Neuronal stem cell (in vitro differentiated cells): ENCODE measurements around the gene ATP11A.

Source experiments
- DNase-seq: peaks from one replicate; pipeline ENCODE4 v3.0.0-alpha.2; 2013; ENCODE audit warnings: low spot score
- H2AFZ ChIP-seq: one replicate; pipeline ENCODE4 v1.6.1; 2013; ENCODE audit warnings: mild to moderate bottlenecking, low read length, inconsistent platforms
- H2AK5ac ChIP-seq: 2 replicates; pipeline ENCODE4 v1.6.1; 2013; ENCODE audit warnings: low read depth, mild to moderate bottlenecking, inconsistent platforms, low read length, moderate library complexity, mixed read lengths
- H2BK120ac ChIP-seq: 2 replicates; pipeline ENCODE4 v1.6.1; 2013; ENCODE audit warnings: low read depth, mild to moderate bottlenecking, inconsistent platforms, low read length, moderate library complexity, mixed read lengths
- H2BK12ac ChIP-seq: one replicate; pipeline ENCODE4 v1.6.1; 2013; ENCODE audit warnings: low read length, inconsistent platforms
- H2BK15ac ChIP-seq: 2 replicates; pipeline ENCODE4 v1.6.1; 2013; ENCODE audit warnings: mild to moderate bottlenecking, low read length, inconsistent platforms, mixed read lengths
- H2BK5ac ChIP-seq: one replicate; pipeline ENCODE4 v1.6.1; 2013; ENCODE audit warnings: inconsistent platforms, mild to moderate bottlenecking, low read length, moderate library complexity
- H3K14ac ChIP-seq: one replicate; pipeline ENCODE4 v1.6.1; 2013; ENCODE audit warnings: low read length, inconsistent platforms
- H3K18ac ChIP-seq: 2 replicates; pipeline ENCODE4 v1.6.1; 2013; ENCODE audit warnings: low read length, inconsistent platforms
- H3K23ac ChIP-seq: 2 replicates; pipeline ENCODE4 v1.6.1; 2013; ENCODE audit warnings: low read depth, mild to moderate bottlenecking, mixed read lengths, low read length, inconsistent platforms; ENCODE audit not compliant: poor library complexity
- H3K27ac ChIP-seq: replicated peaks from 3 replicates; pipeline ENCODE4 v1.5.1; 2013; ENCODE audit warnings: low read length, inconsistent platforms
- H3K27me3 ChIP-seq, 3 experiments: 2 replicates each; pipeline ENCODE4 v1.6.1; 2013; ENCODE audit warnings: low read length in 3 of 3, mild to moderate bottlenecking in 2 of 3, inconsistent platforms in 1 of 3, low read depth in 1 of 3, mixed read lengths in 1 of 3, moderate library complexity in 1 of 3; ENCODE audit not compliant: control insufficient read depth in 3 of 3, insufficient read depth in 3 of 3
- H3K36me3 ChIP-seq, 2 donors: replicated peaks in 1 of 2; 2 replicates each; pipeline ENCODE4 v1.6.1; 2013; ENCODE audit warnings: low read length in 2 of 2; ENCODE audit not compliant: control insufficient read depth in 2 of 2, insufficient read depth in 2 of 2
- H3K4ac ChIP-seq: 2 replicates; pipeline ENCODE4 v1.6.1; 2013; ENCODE audit warnings: inconsistent platforms, mild to moderate bottlenecking, low read length, moderate library complexity
- H3K4me1 ChIP-seq, 2 donors: 1 replicate in 1 of 2; 2 replicates in 1 of 2; pipeline ENCODE4 v1.6.1; 2013; ENCODE audit warnings: low read length in 2 of 2, low read depth in 1 of 2; ENCODE audit not compliant: control insufficient read depth in 2 of 2, insufficient read depth in 1 of 2
- H3K4me2 ChIP-seq: one replicate; pipeline ENCODE4 v1.6.1; 2013; ENCODE audit warnings: mild to moderate bottlenecking, low read length, inconsistent platforms; ENCODE audit not compliant: insufficient read depth, poor library complexity, severe bottlenecking
- H3K4me3 ChIP-seq, 2 donors: 2 replicates each; pipeline ENCODE4 v1.5.1; 2013; ENCODE audit warnings: low read length in 2 of 2, mild to moderate bottlenecking in 2 of 2, inconsistent platforms in 1 of 2, moderate library complexity in 1 of 2
- H3K79me1 ChIP-seq: one replicate; pipeline ENCODE4 v1.6.1; 2013; ENCODE audit warnings: low read depth, mild to moderate bottlenecking, inconsistent platforms, low read length, moderate library complexity
- H3K9ac ChIP-seq: one replicate; pipeline ENCODE4 v1.6.1; 2013; ENCODE audit warnings: mild to moderate bottlenecking, low read depth, low read length, inconsistent platforms; ENCODE audit not compliant: poor library complexity
- H3K9me3 ChIP-seq, 2 donors: replicated peaks in 1 of 2; 2 replicates each; pipeline versions ENCODE3 to v1.6.1; 2013; ENCODE audit warnings: low read length in 2 of 2, mild to moderate bottlenecking in 2 of 2, inconsistent platforms in 1 of 2, low read depth in 1 of 2, mixed read lengths in 1 of 2, moderate library complexity in 1 of 2; ENCODE audit not compliant: control insufficient read depth in 2 of 2, insufficient read depth in 1 of 2
- H4K8ac ChIP-seq: one replicate; pipeline ENCODE4 v1.6.1; 2013; ENCODE audit warnings: low read depth, mild to moderate bottlenecking, inconsistent platforms, low read length, moderate library complexity
- H4K91ac ChIP-seq: one replicate; pipeline ENCODE4 v1.6.1; 2013; ENCODE audit warnings: low read length, low read depth, mild to moderate bottlenecking, inconsistent platforms; ENCODE audit not compliant: poor library complexity
- WGBS, 2 donors: extraction: QIAGEN DNeasy Blood & Tissue Kit; methylation state at CpG; one replicate each; pipeline ENCODE4 v1.1.7; 2013; ENCODE audit warnings: missing lambda C conversion rate in 2 of 2, mixed read lengths in 1 of 2; ENCODE audit not compliant: insufficient read length in 2 of 2, insufficient replicate concordance in 1 of 2; ENCODE audit errors: extremely low coverage in 2 of 2; 5-methylcytosine and 5-hydroxymethylcytosine counted together

Gene ATP11A

DNA sequence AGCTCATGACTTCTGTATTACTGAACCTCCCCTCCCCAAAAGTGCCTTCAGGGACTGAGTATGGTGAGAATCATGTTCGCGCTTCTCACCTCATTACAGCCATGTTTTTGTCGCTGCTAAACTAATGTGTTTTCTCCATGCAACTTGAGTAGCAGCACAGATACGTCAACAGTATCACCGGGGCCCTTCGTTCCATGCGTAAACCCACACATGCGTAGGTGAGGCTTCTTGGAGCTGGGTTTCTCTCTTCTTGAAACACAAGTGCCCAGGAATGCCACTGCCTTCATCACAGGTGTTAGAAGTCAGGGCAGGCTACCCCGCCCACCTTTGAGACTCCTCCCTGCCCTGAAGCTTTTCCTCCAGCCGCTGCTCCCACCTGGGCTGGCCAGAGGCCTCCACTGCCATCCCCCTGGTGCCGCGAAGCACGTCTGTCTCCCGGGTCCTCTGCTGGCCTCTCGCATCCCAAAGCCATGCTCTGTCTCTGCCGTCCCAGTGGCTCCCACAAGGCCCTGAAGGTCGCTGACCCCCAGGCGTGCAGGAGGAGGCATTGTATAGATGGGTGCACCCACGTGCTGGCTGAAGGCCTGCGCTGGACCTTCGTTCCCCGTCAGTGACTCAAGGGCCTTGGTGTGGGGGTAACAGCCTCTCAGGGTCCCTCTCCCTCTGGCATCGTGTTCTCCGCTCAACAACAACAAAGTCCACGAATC lies 143.9 kb downstream of the ATP11A start:
- no peak overlapping the region for H2AK5ac ChIP-seq
- no peak overlapping the region for H4K91ac ChIP-seq
- no peaks in the 10 kb centered on the region for H3K4me1 ChIP-seq
- H3K18ac ChIP-seq: no peak overlapping the region
- no peaks in the 10 kb centered on the region for H3K79me1 ChIP-seq
- no peak overlapping the region for H2BK120ac ChIP-seq
- H4K8ac ChIP-seq: no peak overlapping the region
- no peak overlapping the region for H3K27ac ChIP-seq
- H3K9ac ChIP-seq: no peak overlapping the region
- no peak overlapping the region for H3K4me3 ChIP-seq
- H3K23ac ChIP-seq: no peak overlapping the region
- H3K9me3 ChIP-seq: peaks cover 0 to 8% of the 10 kb centered on the region in 2 donors
- H2BK5ac ChIP-seq: no peak overlapping the region
- peak overlapping the region; percentile 10 for H3K14ac ChIP-seq
- no peak overlapping the region for H2BK15ac ChIP-seq
- WGBS, 2 donors: no CpG with 5 or more reads among the region's 25 CpGs
- H2BK12ac ChIP-seq: no peak overlapping the region
- H3K4me2 ChIP-seq: no peak overlapping the region
- DNase-seq: no peak
- H3K27me3 ChIP-seq: no peaks in the 10 kb centered on the region
- H3K4ac ChIP-seq: no peak overlapping the region
- H3K36me3 ChIP-seq: peaks cover 65 to 67% of the 10 kb centered on the region in 2 donors
- H2AFZ ChIP-seq: no peak overlapping the region

- Histone ChIP-seq H2AFZ (no peak overlapping the region), H3K23ac (no peak overlapping the region), H3K14ac (no peak overlapping the region), H3K4me3 (no peak overlapping the region), H3K18ac (no peak overlapping the region), H3K4me2 (no peak overlapping the region), H2BK12ac (no peak overlapping the region), H3K79me1 (no peaks in the 10 kb centered on the region), H2BK5ac (no peak overlapping the region), H4K91ac (no peak overlapping the region), H3K27ac (no peak overlapping the region), H2BK15ac (no peak overlapping the region), H3K27me3 (no peaks in the 10 kb centered on the region), H3K9ac (no peak overlapping the region), H3K4me1 (no peaks in the 10 kb centered on the region), H3K36me3 (peaks cover 67% of the 10 kb centered on the region in 2 donors), H3K9me3 (peaks cover 0 to 8% of the 10 kb centered on the region in 2 donors), H3K4ac (no peak overlapping the region), H2AK5ac (no peak overlapping the region), H2BK120ac (no peak overlapping the region), H4K8ac (no peak overlapping the region)
- WGBS, 2 donors: no CpG with 5 or more reads among the region's 16 CpGs
- DNase-seq: no peak
Measured at GRCh38 chr13:112835344-112835743, 145.5 kb downstream of the ATP11A start.

- H3K4me2 ChIP-seq: no peak overlapping the region
- no peak overlapping the region for H2BK12ac ChIP-seq
- WGBS, 2 donors: no CpG with 5 or more reads among the region's 10 CpGs
- H3K18ac ChIP-seq: no peak overlapping the region
- no peak overlapping the region for H2BK5ac ChIP-seq
- no peak overlapping the region for H2BK15ac ChIP-seq
- DNase-seq: no peak
- no peak overlapping the region for H4K8ac ChIP-seq
- H3K4me3 ChIP-seq: no peak overlapping the region
- no peak overlapping the region for H3K14ac ChIP-seq
- H2AK5ac ChIP-seq: no peak overlapping the region
- peaks cover 0 to 8% of the 10 kb centered on the region in 2 donors for H3K9me3 ChIP-seq
- peaks cover 66 to 69% of the 10 kb centered on the region in 2 donors for H3K36me3 ChIP-seq
- H3K79me1 ChIP-seq: no peaks in the 10 kb centered on the region
- no peak overlapping the region for H2AFZ ChIP-seq
- no peak overlapping the region for H3K27ac ChIP-seq
- H3K4me1 ChIP-seq: no peaks in the 10 kb centered on the region
- H3K9ac ChIP-seq: peak overlapping the region; percentile 31
- H3K23ac ChIP-seq: no peak overlapping the region
- H4K91ac ChIP-seq: no peak overlapping the region
- no peak overlapping the region for H2BK120ac ChIP-seq
- no peaks in the 10 kb centered on the region for H3K27me3 ChIP-seq
- H3K4ac ChIP-seq: no peak overlapping the region
Measured at GRCh38 chr13:112835796-112836195, 146.0 kb downstream of the ATP11A start.

DNA sequence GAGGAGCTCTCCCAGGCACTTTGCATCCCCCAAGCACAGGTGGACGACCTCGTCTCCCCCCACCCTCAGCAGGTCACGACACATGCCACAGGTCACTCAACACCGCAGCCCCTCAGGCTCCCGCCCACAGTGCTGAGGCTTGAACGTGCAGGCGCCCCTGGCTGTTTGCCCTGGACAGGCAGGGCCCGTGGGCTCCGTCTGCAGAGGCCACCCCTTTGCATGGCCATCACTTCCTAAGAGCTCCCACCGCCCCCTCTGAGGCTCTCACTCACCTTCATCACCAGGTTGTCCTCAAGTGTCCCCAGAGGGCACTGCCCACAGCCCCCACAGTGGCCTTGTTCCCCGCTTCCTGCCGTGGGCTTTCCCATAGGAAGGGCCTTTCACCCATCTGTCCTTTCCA lies 147.1 kb downstream of the ATP11A start:
- no peak overlapping the region for H3K4me2 ChIP-seq
- no peaks in the 10 kb centered on the region for H3K79me1 ChIP-seq
- H3K14ac ChIP-seq: peak overlapping the region; percentile 39
- H2BK15ac ChIP-seq: no peak overlapping the region
- peaks cover 55 to 59% of the 10 kb centered on the region in 2 donors for H3K36me3 ChIP-seq
- no peak overlapping the region for H3K4me3 ChIP-seq
- no peak overlapping the region for H3K27ac ChIP-seq
- H3K23ac ChIP-seq: no peak overlapping the region
- H3K4me1 ChIP-seq: peaks cover 0 to 4% of the 10 kb centered on the region in 2 donors
- no peak overlapping the region for H2AFZ ChIP-seq
- no CpG with 5 or more reads among the region's 12 CpGs for WGBS, 2 donors
- H2BK5ac ChIP-seq: no peak overlapping the region
- no peak overlapping the region for H3K9ac ChIP-seq
- no peak overlapping the region for H2BK12ac ChIP-seq
- peak overlapping the region; percentile 37 for H2BK120ac ChIP-seq
- peaks cover 0 to 4% of the 10 kb centered on the region in 2 donors for H3K9me3 ChIP-seq
- no peak overlapping the region for H4K8ac ChIP-seq
- H2AK5ac ChIP-seq: no peak overlapping the region
- H3K18ac ChIP-seq: no peak overlapping the region
- DNase-seq: no peak
- no peak overlapping the region for H3K4ac ChIP-seq
- no peak overlapping the region for H4K91ac ChIP-seq
- no peaks in the 10 kb centered on the region for H3K27me3 ChIP-seq
